Measurements from ENCODE around the gene MINK1. TPM values are rescaled to one million over a fixed set of nuclear protein-coding genes. Genes with fewer than 3 reads are reported as not detected.

Gene MINK1
- total and polyA plus RNA-seq, 2 of the 8 experiments (the other 6 are each of a cell fraction or from before 2014, with no cell fraction given), result 26.9 to 77.7 TPM

DNA sequence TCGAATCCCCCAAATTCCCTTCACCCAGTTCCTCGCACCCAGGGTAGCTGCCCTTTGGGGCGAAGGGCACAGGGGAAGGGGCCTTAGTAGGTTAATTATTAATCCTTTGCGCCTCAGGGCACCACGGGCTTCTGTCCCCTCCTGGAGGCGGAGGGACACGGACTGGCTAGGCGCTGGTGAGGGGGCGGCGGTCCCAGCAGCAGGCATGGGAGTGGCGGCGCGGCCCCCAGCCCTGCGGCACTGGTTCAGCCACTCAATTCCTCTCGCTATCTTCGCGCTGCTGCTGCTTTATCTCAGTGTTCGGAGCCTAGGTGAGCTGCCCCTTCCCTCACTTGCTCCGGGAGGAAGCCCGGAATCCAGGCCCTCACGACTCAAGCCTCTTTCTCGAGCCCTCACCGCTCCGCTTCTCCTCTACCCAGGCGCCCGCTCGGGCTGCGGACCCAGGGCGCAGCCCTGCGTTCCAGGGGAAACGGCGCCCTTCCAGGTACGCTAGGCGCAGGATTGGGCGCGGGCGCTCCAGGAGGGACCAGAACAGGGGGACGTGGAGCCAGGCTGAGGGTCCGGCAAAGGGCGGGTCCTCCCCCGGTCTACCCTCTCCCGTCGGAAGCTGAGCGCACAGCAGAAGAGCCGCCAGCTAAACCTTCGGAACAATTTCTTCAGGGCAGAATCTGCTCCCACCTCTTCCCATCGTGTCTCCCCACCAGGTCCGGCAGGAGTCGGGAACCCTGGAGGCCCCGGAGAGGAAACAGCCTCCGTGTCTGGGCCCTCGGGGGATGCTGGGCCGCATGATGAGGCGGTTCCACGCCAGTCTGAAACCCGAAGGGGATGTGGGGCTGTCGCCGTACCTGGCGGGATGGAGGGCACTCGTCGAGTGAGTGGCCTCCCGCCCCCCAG lies 44.1 kb upstream of the MINK1 start, which contains the start of gene GLTPD2:
TSS of gene GLTPD2 (plus strand) at position 158 of the 894 bp plus-strand sequence. CDS start at position 206, 48 bp downstream.
- Histone ChIP-seq H3K56ac (replicated peaks; ENCODE audit: insufficient read length, low read depth, low read length) (no peak within 1 kb of the TSS), H3K79me2 (ENCODE audit: control insufficient read depth in 1 of 2, insufficient read depth in 2 of 2, low read length in 2 of 2) (no peaks in the 10 kb centered on the region), H2BK5ac (ENCODE audit: low read depth, low read length) (no peak within 1 kb of the TSS), H3K36me3 (ENCODE audit: control insufficient read depth in 2 of 4, insufficient read depth in 4 of 4, low read length in 3 of 4) (no peaks in the 10 kb centered on the region), H3K9ac (replicated peaks in 1 of 4; ENCODE audit: extremely low read depth in 1 of 4, low read depth in 3 of 4, low read length in 3 of 4) (peak within 1 kb of the TSS in 3 of 4 experiments; percentile 25 to 60 (median 36); a peak in 5 of 7 replicates), H3K14ac (ENCODE audit: insufficient read length) (no peak within 1 kb of the TSS), H4K20me1 (replicated peaks in 1 of 2; ENCODE audit: control insufficient read depth in 1 of 2, insufficient read depth in 2 of 2, low read length in 2 of 2) (peaks cover 0 to 2% of the 10 kb centered on the region in 2 experiments), H3K4me3 (ENCODE audit: extremely low read depth in 1 of 4, insufficient read depth in 2 of 4, low read depth in 3 of 4, low read length in 4 of 4) (peak within 1 kb of the TSS; percentile 46 to 74 (median 66)), H3K18ac (ENCODE audit: extremely low read depth, low read length) (peak within 1 kb of the TSS; percentile 78), H3K79me1 (ENCODE audit: low read depth, low read length) (no peaks in the 10 kb centered on the region), H3K4me1 (replicated peaks in 1 of 4; ENCODE audit: control insufficient read depth in 3 of 4, insufficient read depth in 4 of 4, low read length in 3 of 4) (peaks cover 0 to 15% (median 8%) of the 10 kb centered on the region in 4 experiments; a peak in 5 of 7 replicates), H3K27me3 (replicated peaks in 1 of 4; ENCODE audit: control insufficient read depth in 3 of 4, extremely low read depth in 1 of 4, insufficient read depth in 3 of 4, low read length in 3 of 4) (peaks cover 3 to 30% (median 17%) of the 10 kb centered on the region in 4 experiments), H3K4ac (replicated peaks; ENCODE audit: insufficient read length, low read depth, low read length) (peak within 1 kb of the TSS; percentile 85), H2BK15ac (ENCODE audit: low read length) (no peak within 1 kb of the TSS; the same call in 1 of the 2 replicates), H4K8ac (ENCODE audit: extremely low read depth, insufficient read depth, low read length) (peak within 1 kb of the TSS; percentile 89), H3K23ac (ENCODE audit: insufficient read length) (no peak within 1 kb of the TSS), H2AFZ (ENCODE audit: low read length) (peak within 1 kb of the TSS; percentile 23; the same call in 1 of the 2 replicates), H2BK20ac (ENCODE audit: low read length) (no peak within 1 kb of the TSS), H3K9me3 (ENCODE audit: insufficient read depth in 2 of 2, low read depth in 1 of 2, low read length in 1 of 2) (no peaks in the 10 kb centered on the region), H4K5ac (ENCODE audit: insufficient read length, low read depth, low read length) (no peak within 1 kb of the TSS), H2AK5ac (ENCODE audit: low read depth, low read length) (no peak within 1 kb of the TSS), H2BK12ac (ENCODE audit: low read depth, low read length) (0 out of 2 replicates have a peak within 1 kb of the TSS, but pooled peaks have one; percentile 9), H4K91ac (replicated peaks; ENCODE audit: insufficient read length, low read length) (peak within 1 kb of the TSS; percentile 61), H2BK120ac (replicated peaks; ENCODE audit: low read depth, low read length) (no peak within 1 kb of the TSS), H3K23me2 (ENCODE audit: low read depth, low read length) (peaks cover 17% of the 10 kb centered on the region), H3K4me2 (ENCODE audit: insufficient read depth in 1 of 2, low read depth in 2 of 2, low read length in 2 of 2) (peak within 1 kb of the TSS; percentile 70 to 98), H3K27ac (ENCODE audit: low read depth, low read length) (no peak within 1 kb of the TSS)
- 7% methylated on average over 53 of the region's 62 CpGs; no CpG with 5 or more reads in 1 of the 2 experiments for WGBS, 2 experiments (ENCODE audit: extremely low coverage in 1 of 2, insufficient coverage in 1 of 2, insufficient read length in 1 of 2, insufficient replicate concordance in 2 of 2, low coverage in 1 of 2, low lambda C conversion rate in 2 of 2, missing lambda C conversion rate in 1 of 2)
- POLR2A ChIA-PET (ENCODE audit: partially characterized antibody), result interaction anchor here (0.8 to 3.1 kb wide), 13 partner anchors 14 to 151 kb away, joined by 3 to 15 read pairs (median 4); partner anchors contain the start of genes PLD2, RNF167 and SLC25A11
- CTCF ChIA-PET (ENCODE audit: partially characterized antibody), result interaction anchor here (0.8 to 4.8 kb wide), 26 partner anchors 10 to 226 kb away, joined by 3 to 27 read pairs (median 4); partner anchors contain the start of genes PLD2 and TM4SF5
- peak in 1 of 2 experiments; percentile 64 for DNase-seq (ENCODE audit: low read depth in 1 of 2, low spot score in 2 of 2)
- peak; percentile 38 for TF ChIP-seq RNF2 (IDR thresholded peaks at IDR 0.05; ENCODE audit: borderline replicate concordance, low read depth, low read length, missing control alignments, poor library complexity, severe bottlenecking)
- TF ChIP-seq KDM4A (IDR thresholded peaks at IDR 0.05; ENCODE audit: low read depth, low read length, severe bottlenecking), result peak; percentile 74
- peak; percentile 74 for TF ChIP-seq EZH2 (IDR thresholded peaks at IDR 0.05; ENCODE audit: low read depth, low read length, severe bottlenecking)
- TF ChIP-seq BCL11A (IDR thresholded peaks at IDR 0.05; ENCODE audit: low read depth in 2 of 2, low read length in 2 of 2), result no peak
- TF ChIP-seq BACH1 (IDR thresholded peaks at IDR 0.05; ENCODE audit: low read length), result no peak
- no peak for TF ChIP-seq KDM1A (IDR thresholded peaks at IDR 0.05; ENCODE audit: borderline replicate concordance, low read length)
- TF ChIP-seq HDAC2 (IDR thresholded peaks at IDR 0.05; ENCODE audit: borderline replicate concordance in 1 of 2, low read depth in 2 of 2, low read length in 2 of 2), result 0 out of 4 replicates have a peak, but pooled peaks of 1 of the 2 experiments have one; percentile 5
- TF ChIP-seq SUZ12 (IDR thresholded peaks at IDR 0.05; ENCODE audit: low read length), result peak; percentile 63
- no peak for FAIRE-seq
